Nephron (organoid): ENCODE results near the gene OR51B4.
A peak's percentile ranks its signal among the peaks of the same experiment; 100 is the strongest.
"Not testable (repeated sequence)": the region's sequence is repeated elsewhere in the genome, so short reads cannot be mapped to it uniquely, and the experiment has no call there.

Experiments used
- H3K27ac Mint-ChIP-seq, 3 experiments: 2 replicates each; pipeline ENCODE4 v1.8.0; 2020; ENCODE audit warnings: mixed read lengths in 3 of 3, mild to moderate bottlenecking in 2 of 3, moderate library complexity in 1 of 3
- H3K27me3 Mint-ChIP-seq: 2 replicates; pipeline ENCODE4 v1.8.0; 2021; ENCODE audit warnings: low read depth, mild to moderate bottlenecking, moderate library complexity, mixed read lengths
- H3K36me3 Mint-ChIP-seq: 2 replicates; pipeline ENCODE4 v1.8.0; 2020; ENCODE audit warnings: low read depth, mixed read lengths
- H3K4me1 Mint-ChIP-seq: 2 replicates; pipeline ENCODE4 v1.8.0; 2020; ENCODE audit warnings: mixed read lengths
- H3K4me3 Mint-ChIP-seq, 3 experiments: 2 replicates each; pipeline ENCODE4 v1.8.0; 2020; ENCODE audit warnings: mild to moderate bottlenecking in 3 of 3, mixed read lengths in 3 of 3, moderate library complexity in 2 of 3
- H3K9me3 Mint-ChIP-seq: 2 replicates; pipeline ENCODE4 v1.8.0; 2020; ENCODE audit warnings: mixed read lengths
- TF ChIP-seq, protein P1 (sequence below), 3 experiments: fragments of 200-600 bp; sonication (generic); IDR thresholded peaks; one replicate each; pipeline ENCODE4 v1.5.0; 2021; ENCODE audit warnings: antibody characterized with exemption in 3 of 3; ENCODE audit not compliant: unreplicated experiment in 3 of 3

The OR51B4 gene

DNA sequence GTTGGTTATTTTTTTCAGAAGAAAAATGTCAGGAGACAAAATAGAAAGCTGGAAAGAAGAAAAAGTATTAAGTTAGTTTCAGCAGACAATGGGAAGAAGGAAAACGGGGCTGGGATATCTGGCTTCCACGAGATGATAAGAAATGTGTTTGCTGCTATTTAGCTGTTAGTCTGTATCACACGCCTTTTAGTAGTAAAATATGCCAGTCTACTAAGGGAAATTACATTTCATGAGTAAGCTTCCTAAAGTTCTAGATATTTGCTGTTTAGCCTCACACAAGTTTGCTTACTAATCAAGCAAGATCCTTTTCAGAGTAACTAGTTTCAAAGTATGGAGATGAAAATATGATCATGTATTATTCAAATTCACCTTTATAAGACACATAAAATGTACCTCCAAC, 1.5 kb downstream of the OR51B4 start:
- no peak overlapping the region for H3K4me3 Mint-ChIP-seq
- no peak overlapping the region for H3K27ac Mint-ChIP-seq
- H3K4me1 Mint-ChIP-seq = no peaks in the 10 kb centered on the region
- H3K36me3 Mint-ChIP-seq = no peaks in the 10 kb centered on the region
- H3K9me3 Mint-ChIP-seq = no peaks in the 10 kb centered on the region
- H3K27me3 Mint-ChIP-seq = peaks cover 5% of the 10 kb centered on the region
- TF ChIP-seq, protein P1, sequence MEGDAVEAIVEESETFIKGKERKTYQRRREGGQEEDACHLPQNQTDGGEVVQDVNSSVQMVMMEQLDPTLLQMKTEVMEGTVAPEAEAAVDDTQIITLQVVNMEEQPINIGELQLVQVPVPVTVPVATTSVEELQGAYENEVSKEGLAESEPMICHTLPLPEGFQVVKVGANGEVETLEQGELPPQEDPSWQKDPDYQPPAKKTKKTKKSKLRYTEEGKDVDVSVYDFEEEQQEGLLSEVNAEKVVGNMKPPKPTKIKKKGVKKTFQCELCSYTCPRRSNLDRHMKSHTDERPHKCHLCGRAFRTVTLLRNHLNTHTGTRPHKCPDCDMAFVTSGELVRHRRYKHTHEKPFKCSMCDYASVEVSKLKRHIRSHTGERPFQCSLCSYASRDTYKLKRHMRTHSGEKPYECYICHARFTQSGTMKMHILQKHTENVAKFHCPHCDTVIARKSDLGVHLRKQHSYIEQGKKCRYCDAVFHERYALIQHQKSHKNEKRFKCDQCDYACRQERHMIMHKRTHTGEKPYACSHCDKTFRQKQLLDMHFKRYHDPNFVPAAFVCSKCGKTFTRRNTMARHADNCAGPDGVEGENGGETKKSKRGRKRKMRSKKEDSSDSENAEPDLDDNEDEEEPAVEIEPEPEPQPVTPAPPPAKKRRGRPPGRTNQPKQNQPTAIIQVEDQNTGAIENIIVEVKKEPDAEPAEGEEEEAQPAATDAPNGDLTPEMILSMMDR (IDR thresholded peaks at IDR 0.05; ENCODE audit: unreplicated experiment in 3 of 3) = no peak

DNA sequence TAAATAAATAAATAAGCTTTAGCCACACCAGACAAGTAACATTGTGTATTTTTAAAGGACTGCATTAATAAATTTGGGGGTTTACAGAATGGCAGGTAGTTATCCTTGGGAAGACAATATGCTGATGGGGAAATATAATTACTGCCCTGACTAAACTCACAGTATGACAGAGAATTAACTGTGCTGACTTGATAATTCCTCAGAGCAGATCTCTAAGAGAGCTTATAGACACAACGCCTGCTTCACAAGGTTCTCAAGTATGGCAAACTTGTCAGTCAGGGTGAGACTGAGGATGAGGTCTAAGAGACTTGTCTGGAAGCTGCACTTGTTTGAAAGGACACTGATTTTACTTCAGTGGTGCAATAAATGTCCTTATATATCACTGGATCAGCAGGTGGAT, 3.3 kb downstream of the OR51B4 start:
- Mint-ChIP-seq H3K4me3 (no peak overlapping the region), H3K4me1 (no peaks in the 10 kb centered on the region), H3K36me3 (no peaks in the 10 kb centered on the region)

DNA sequence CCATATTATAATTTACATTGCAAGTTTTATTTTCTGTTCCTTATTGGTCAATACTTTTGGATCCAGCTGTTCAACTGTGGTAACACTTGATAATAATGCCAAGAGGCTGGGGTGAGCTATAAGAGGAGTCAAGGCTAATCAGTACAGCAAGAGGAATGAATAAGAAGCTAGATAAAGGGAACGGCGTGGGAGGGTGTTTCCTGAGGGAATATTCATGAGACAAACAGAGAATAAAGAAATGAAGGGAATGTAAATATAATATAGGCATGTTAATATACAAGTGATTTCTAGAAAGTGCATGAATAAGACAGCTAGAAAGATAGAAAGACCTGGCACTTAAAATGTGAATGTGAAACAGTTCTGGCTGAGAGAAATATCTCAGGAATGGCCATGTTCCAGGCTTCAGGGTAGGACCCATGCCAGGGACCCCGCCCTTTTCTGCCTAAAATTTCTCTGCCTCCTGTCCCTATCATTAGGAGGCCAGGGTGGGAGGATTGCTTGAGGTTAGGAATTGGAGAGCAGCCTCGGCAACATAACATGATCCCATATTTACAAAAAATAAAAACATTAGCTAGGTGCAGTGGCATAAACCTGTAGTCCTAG, 3.9 kb downstream of the OR51B4 start:
- no peaks in the 10 kb centered on the region for H3K4me1 Mint-ChIP-seq
- H3K36me3 Mint-ChIP-seq = no peaks in the 10 kb centered on the region
- TF ChIP-seq, protein P1 (IDR thresholded peaks at IDR 0.05; ENCODE audit: unreplicated experiment in 3 of 3) = no peak
- no peaks in the 10 kb centered on the region for H3K9me3 Mint-ChIP-seq
- H3K4me3 Mint-ChIP-seq = no peak overlapping the region
- H3K27me3 Mint-ChIP-seq = peaks cover 5% of the 10 kb centered on the region
- H3K27ac Mint-ChIP-seq = no peak overlapping the region

More for the DNA sequence above, 3.3 kb downstream of the OR51B4 start:
- Mint-ChIP-seq H3K27me3 (peaks cover 5% of the 10 kb centered on the region), H3K9me3 (no peaks in the 10 kb centered on the region), H3K27ac (no peak overlapping the region)
- TF ChIP-seq, protein P1 (IDR thresholded peaks at IDR 0.05; ENCODE audit: unreplicated experiment in 3 of 3) = no peak

DNA sequence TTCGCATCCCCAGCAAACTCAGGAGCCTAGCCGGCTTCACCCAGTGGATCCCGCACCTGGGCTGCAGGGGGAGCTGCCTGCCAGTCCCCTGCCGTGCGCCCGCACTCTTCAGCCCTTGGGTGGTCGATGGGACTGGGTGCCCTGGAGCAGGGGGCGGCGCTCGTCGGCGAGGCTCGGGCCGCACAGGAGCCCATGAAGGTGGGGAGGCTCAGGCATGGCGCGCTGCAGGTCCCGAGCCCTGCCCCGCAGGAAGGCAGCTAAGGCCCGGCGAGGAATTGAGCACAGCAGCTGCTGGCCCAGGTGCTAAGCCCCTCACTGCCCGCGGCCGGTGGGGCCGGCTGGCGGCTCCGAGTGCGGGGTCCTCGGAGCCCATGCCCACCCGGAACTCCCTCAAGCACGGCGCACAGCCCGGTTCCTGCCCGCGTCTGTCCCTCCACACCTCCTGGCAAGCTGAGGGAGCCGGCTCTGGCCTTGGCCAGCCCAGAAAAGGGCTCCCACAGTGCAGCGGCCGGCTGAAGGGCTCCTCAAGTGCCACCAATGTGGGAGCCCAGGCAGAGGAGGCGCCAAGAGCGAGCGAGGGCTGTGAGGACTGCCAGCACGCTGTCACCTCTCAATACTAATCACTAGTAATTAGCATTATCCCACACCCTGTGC, 7.3 kb downstream of the OR51B4 start:
- H3K27ac Mint-ChIP-seq, H3K4me3 Mint-ChIP-seq, H3K36me3 Mint-ChIP-seq, H3K9me3 Mint-ChIP-seq, H3K27me3 Mint-ChIP-seq, H3K4me1 Mint-ChIP-seq: not testable (repeated sequence)

DNA sequence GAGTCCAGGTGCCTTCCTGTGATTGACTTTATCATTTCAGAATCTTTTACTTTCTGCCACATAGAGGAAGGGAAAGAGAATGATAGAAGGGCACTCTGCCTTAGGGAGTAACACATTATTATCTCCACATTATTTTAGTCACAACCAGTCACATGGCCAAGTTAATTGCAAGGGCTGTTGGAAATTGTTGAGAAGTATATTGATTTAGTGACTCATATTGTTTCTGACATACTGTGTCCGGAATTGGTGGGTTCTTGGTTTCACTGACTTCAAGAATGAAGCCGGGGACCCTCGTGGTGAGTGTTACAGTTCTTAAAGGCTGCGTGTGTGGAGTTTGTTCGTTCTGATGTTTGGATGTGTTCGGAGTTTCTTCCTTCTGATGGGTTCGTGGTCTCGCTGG, 8.7 kb downstream of the OR51B4 start:
- H3K36me3 Mint-ChIP-seq = no peaks in the 10 kb centered on the region
- TF ChIP-seq, protein P1 (IDR thresholded peaks at IDR 0.05; ENCODE audit: unreplicated experiment in 3 of 3) = no peak
- no peaks in the 10 kb centered on the region for H3K4me1 Mint-ChIP-seq
- H3K9me3 Mint-ChIP-seq = no peaks in the 10 kb centered on the region
- H3K27me3 Mint-ChIP-seq = peaks cover 3% of the 10 kb centered on the region
- no peak overlapping the region for H3K4me3 Mint-ChIP-seq
- H3K27ac Mint-ChIP-seq = no peak overlapping the region

DNA sequence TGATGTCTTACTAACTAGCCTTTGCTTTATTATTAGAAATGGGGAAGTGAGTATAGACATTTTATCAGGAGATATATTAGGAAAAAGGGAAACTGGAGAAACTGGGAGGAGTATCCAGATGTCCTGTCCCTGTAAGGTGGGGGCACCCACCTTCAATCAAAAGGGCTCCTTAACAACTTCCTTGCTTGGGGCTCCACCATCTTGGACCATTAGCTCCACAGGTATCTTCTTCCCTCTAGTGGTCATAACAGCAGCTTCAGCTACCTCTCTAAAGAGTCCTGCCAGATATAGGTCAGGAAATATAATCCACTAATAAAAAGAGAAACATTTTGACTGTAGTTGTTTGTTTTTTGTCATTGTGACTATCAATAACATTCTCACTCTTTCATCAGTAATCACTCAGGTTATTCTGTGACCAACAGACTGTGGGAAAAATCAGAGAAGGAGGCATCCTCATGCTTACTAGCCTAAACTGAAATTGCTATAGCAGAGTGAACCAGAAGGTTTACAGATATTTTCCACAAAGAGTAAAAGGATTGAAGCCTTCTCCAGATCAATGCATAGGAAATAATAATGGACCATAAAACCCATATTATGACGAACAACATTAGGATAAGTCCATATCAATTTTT, 10.4 kb downstream of the OR51B4 start:
- Mint-ChIP-seq H3K27me3 (no peaks in the 10 kb centered on the region), H3K4me3 (no peak overlapping the region), H3K36me3 (no peaks in the 10 kb centered on the region), H3K4me1 (no peaks in the 10 kb centered on the region), H3K27ac (no peak overlapping the region), H3K9me3 (no peaks in the 10 kb centered on the region)
- TF ChIP-seq, protein P1 (IDR thresholded peaks at IDR 0.05; ENCODE audit: unreplicated experiment in 3 of 3) = peak; percentile 36 to 50 (median 36)
